HEK293T (cell line): ENCODE results near the gene CACHD1.

Experiments
- ELF4 ChIP-seq: fragments of 450-650 bp; IDR thresholded peaks from 2 replicates; pipeline ENCODE4 v1.6.1; 2017; ENCODE audit warnings: antibody characterized with exemption
- HDGF ChIP-seq: fragments of 450-650 bp; IDR thresholded peaks from 2 replicates; pipeline ENCODE4 v1.6.1; 2017; ENCODE audit warnings: antibody characterized with exemption, borderline replicate concordance

DNA sequence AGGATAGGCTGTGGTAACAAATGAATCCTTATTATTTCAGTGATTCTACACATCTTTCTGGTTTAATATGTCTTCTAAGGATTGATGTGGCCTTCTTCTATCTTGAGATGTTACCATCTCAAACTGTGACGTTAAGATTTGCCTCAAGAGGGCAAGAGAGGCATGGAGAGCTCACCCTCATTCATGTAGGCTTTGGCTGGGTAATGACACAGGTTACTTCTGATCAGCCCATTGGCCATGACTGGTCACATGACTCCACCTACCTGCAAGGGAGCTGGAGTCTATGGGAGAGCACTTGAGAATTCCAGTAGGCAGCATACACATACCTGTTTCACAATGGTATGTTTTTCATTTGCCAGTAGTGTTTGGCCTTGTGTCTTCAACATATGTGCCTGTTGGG lies 30.0 kb downstream of the CACHD1 start:
- TF ChIP-seq ELF4 = no peak
- no peak for TF ChIP-seq HDGF
